OCI-M1 (cell line): ENCODE data around the gene DRC3.
"Not testable (repeated sequence)": the region's sequence is repeated elsewhere in the genome, so short reads cannot be mapped to it uniquely, and the experiment has no call there.

Experiments
- DNase-seq: peaks from one replicate; lab custom pipeline; 2025; lab: John Stamatoyannopoulos, UW

Gene DRC3

GRCh38 chr17:17994271-17995069, 21.8 kb downstream of the DRC3 start:
- DNase-seq, result peak; percentile 3

DNA sequence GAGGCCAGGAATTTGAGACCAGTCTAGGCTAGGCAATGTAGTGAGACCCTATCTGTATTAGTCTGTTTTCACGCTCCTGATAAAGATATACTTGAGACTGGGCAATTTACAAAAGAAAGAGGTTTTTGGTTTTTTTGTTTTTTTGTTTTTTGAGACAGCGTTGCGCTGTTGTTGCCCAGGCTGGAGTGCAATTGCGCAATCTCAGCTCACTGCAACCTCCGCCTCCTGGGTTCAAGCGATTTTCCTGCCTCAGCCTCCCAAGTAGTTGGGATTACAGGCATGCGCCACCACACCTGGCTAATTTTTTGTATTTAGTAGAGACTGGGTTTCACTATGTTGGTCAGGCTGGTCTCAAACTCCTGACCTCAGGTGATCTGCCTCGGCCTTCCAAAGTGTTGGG, 23.2 kb downstream of the DRC3 start:
- DNase-seq, result not testable (repeated sequence)

GRCh38 chr17:17998934-17999333, 26.3 kb downstream of the DRC3 start:
- DNase-seq, result no peak

- DNase-seq, result no peak
These were observed 26.8 kb downstream of the DRC3 start for GRCh38 chr17:17999364-18000029.

- DNase-seq, result no peak
These were observed 27.4 kb downstream of the DRC3 start for GRCh38 chr17:18000030-18000408.

GRCh38 chr17:18002171-18002570, 29.5 kb downstream of the DRC3 start:
- no peak for DNase-seq

GRCh38 chr17:18004345-18004744, 31.7 kb downstream of the DRC3 start:
- no peak for DNase-seq

DNA sequence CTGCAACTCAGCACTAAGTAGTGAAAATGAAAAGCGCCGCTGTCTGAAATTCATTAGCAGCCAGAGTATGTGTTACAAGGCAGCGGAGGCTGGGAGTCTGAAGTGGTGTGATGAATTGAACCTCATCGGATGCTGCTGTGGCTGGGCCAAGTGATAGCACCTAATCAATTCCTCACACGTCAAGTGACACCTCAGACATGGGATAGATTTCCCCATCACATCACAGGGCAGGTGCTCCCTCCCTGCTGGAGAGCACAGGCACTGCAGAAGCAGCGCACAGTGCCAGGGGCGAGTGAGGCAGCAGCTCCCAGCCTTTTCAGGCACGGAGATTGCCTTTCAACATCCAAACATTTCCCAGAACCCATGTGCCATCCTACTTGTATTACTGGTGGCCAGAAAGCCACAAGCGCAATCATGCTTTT, 32.2 kb downstream of the DRC3 start:
- DNase-seq, result no peak

GRCh38 chr17:18005496-18005895, 32.8 kb downstream of the DRC3 start:
- no peak for DNase-seq

DNA sequence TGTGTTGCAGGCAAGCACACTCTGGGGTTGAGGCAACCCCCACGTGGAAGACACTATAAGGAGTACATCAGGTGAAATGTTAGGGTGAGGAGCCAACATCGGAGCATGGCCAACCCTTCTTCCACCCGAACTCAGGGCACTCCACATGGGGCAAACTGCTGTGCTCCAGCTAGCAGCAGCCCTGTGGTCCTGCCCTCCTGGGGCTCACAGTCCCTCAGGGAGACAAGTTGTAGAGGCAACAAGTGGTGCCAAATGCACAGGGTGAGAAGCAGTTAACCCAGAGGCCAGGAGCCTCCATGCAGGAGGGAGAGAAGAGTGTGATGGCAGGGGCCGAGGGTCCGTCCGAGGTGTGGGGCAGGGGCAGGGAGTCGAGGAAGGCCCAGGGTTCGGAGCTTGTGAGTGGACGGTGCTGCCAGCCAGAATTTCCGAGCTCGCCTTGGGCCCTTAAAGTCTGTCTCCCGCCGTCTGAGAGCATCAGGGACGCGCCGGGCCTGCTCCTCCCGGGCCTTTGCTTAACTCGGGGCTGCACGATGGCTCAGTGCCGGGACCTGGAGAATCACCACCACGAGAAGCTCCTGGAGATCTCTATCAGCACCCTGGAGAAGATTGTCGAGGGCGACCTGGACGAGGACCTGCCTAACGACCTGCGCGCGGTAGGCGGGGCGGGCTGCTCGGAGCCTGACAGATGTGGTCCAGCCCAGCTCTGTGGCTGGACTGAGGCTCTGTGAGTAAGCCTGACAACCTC, 34.0 kb downstream of the DRC3 start:
- DNase-seq, result no peak

GRCh38 chr17:18008496-18009268, 36.0 kb downstream of the DRC3 start:
- no peak for DNase-seq

DNA sequence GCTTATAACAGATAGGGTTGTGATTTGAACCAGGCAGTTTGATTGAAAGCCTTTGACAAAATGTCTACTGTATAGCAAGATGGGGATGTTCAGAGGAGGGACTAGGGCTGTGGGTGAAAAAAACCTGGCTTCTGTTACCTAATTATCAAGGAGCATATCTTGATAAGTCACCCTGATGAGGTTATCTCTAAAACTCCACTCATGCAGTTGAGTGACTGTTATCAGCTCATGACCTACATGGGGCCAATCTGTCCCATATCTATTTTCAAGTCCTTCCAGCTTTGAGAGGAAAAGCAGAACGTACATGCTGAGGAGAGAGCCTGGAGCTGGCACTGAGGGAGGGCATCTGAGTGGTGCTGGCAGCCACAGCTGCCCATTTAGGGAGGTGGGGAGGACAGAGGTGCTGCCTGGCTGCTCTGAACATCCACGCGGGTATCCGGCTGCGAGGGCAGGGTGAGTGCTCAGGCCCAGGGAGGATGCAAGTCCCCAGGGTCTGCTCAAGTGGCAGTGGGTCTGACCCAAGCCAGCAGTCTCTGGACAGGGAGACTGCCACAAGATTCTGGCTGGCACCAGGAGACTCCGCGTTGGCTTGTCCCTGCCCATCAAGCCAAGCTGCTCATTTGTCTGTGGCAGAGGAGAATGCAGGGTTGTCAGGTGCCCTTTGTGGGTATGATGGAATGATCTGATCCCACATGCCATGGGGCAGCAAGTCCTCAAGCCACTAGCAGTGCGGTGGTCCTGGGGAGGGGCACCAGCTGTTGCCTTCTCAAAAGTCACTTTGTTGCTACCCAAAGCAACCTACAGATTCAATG, 37.2 kb downstream of the DRC3 start:
- DNase-seq, result no peak

DNA sequence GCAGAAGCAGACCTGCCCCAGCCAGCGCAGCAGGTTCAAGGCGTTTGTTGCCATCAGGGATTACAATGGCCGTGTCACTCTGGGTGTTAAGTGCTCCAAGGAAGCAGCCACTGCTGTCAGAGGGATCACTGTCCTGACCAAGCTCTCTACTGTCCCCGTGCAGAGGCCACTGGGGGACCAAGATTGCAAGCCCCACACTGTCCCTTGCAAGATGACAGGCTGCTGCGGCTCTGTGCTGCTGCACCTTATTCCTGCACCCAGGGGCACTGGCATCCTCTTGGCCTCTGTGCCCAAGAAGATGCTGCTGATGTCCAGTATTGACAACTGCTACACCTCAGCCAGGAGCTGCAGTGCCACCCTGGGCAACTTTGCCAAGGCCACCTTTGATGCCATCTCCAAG, 38.6 kb downstream of the DRC3 start:
- DNase-seq, result no peak

- DNase-seq, result no peak
These were observed 41.3 kb downstream of the DRC3 start for GRCh38 chr17:18014006-18014405.

DNA sequence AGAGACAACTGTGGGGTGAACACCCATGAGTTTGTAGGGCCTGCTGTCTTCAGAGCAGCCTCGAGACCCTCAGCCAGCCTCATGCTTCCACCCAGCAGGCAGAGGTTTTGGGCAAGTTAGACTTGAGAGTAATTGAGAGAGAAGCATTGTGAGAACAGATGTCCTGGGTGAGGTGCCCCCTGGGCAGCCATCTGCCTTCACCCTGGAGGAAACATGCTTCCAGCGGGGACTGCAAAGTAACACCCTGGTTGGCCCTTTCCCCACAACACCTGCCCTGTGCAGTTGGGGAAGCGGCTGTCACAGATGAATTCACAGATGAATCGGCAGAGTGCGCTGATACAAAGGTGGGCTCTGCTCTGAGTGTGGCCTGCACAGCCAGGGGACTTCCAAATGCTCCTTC, 42.9 kb downstream of the DRC3 start:
- no peak for DNase-seq

DNA sequence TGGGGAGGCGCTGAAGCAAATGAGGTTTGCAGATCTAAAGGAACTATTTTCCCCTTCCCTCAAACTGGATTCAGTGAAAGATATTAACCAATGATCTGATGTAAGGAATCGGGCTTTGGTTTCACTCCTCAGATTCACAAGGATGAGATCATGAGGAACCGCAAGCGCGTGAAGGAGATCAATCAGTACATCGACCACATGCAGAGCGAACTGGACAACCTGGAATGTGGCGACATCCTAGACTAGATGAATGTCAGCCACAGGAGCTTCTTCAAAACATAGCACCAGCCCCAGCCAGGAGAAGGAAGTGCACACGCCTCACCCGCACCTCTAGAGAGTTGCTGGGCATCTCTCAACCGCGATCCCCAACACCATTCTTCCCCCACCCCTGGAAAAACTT, 43.8 kb downstream of the DRC3 start:
- DNase-seq, result no peak

GRCh38 chr17:18017958-18018357, 45.3 kb downstream of the DRC3 start:
- peak; percentile 74 for DNase-seq

GRCh38 chr17:18018411-18018921, 45.8 kb downstream of the DRC3 start:
- no peak for DNase-seq

DNA sequence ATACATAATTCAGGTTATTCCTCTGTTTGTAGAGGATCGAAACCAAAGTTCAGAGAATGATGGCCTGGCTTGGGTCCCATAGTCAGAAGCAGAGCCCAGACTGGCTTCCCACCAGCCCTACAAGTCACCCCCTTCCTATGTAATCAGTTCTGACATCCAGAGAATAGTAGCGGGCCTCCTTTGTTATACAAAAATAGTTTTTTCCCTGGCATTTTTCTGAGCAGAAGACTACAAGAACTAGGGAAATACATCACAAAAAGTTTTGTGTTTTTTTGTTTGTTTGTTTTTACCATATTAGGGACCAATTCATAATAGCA, 47.1 kb downstream of the DRC3 start:
- no peak for DNase-seq

- no peak for DNase-seq
These were observed 48.3 kb downstream of the DRC3 start for GRCh38 chr17:18020971-18021370.

GRCh38 chr17:18021372-18021771, 48.7 kb downstream of the DRC3 start:
- no peak for DNase-seq
